Hepatocyte (in vitro differentiated cells): ENCODE results near the gene PNCK.
"Not testable (repeated sequence)": the region's sequence is repeated elsewhere in the genome, so short reads cannot be mapped to it uniquely, and the experiment has no call there.

Experiments used
- EZH2 ChIP-seq: fragments of 200-600 bp; sonication (generic); IDR thresholded peaks from 2 replicates; pipeline ENCODE4 v1.6.1; 2016; ENCODE audit warnings: antibody characterized with exemption, mild to moderate bottlenecking, borderline replicate concordance
- TF ChIP-seq, protein P1 (sequence below): fragments of 200-600 bp; sonication (generic); IDR thresholded peaks from 2 replicates; pipeline ENCODE4 v1.5.1; 2016; ENCODE audit warnings: antibody characterized with exemption, mild to moderate bottlenecking; ENCODE audit not compliant: poor library complexity

- TF ChIP-seq EZH2 = not testable (repeated sequence)
- TF ChIP-seq, protein P1, sequence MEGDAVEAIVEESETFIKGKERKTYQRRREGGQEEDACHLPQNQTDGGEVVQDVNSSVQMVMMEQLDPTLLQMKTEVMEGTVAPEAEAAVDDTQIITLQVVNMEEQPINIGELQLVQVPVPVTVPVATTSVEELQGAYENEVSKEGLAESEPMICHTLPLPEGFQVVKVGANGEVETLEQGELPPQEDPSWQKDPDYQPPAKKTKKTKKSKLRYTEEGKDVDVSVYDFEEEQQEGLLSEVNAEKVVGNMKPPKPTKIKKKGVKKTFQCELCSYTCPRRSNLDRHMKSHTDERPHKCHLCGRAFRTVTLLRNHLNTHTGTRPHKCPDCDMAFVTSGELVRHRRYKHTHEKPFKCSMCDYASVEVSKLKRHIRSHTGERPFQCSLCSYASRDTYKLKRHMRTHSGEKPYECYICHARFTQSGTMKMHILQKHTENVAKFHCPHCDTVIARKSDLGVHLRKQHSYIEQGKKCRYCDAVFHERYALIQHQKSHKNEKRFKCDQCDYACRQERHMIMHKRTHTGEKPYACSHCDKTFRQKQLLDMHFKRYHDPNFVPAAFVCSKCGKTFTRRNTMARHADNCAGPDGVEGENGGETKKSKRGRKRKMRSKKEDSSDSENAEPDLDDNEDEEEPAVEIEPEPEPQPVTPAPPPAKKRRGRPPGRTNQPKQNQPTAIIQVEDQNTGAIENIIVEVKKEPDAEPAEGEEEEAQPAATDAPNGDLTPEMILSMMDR = not testable (repeated sequence)
These were observed 20.6 kb upstream of the PNCK start for GRCh38 chrX:153694256-153694655.
